Keratinocyte (primary cell): ENCODE data around the gene CABLES2.

Experiments
- EZH2 ChIP-seq: IDR thresholded peaks from one replicate; pipeline ENCODE4 v1.6.1; 2012; ENCODE audit warnings: inconsistent platforms, mild to moderate bottlenecking, low read length, moderate library complexity
- TF ChIP-seq, protein P1 (sequence below), 3 experiments: IDR thresholded peaks in 1 of 3; conservative IDR thresholded peaks in 1 of 3; optimal IDR thresholded peaks in 1 of 3; 2 replicates in 2 of 3; 3 replicates in 1 of 3; pipeline versions ENCODE3 to v1.5.1; 2011; ENCODE audit warnings: low read length in 3 of 3, mild to moderate bottlenecking in 3 of 3, moderate library complexity in 2 of 3, control low read depth in 1 of 3, inconsistent platforms in 1 of 3; ENCODE audit not compliant: insufficient read depth in 2 of 3; ENCODE audit errors: extremely low read depth in 1 of 3

DNA sequence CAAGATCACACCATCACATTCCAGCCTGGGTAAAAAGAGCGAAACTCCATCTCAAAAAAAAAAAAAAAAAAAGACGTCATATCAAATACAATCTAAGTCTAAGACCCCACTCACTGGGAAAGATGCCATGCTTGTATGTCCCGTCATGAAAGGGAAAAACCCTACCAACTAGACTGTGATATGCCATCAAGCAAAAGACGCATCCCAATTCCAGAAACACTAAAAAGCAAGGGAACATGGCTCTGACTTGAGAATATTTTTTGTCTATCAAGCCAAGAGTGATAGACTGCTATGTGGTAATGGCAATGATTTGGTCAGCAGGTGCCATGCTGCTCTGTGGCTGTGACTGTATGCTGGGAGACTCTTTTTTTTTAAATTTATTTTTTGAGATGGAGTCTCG, 63.0 kb downstream of the CABLES2 start:
- TF ChIP-seq, protein P1, sequence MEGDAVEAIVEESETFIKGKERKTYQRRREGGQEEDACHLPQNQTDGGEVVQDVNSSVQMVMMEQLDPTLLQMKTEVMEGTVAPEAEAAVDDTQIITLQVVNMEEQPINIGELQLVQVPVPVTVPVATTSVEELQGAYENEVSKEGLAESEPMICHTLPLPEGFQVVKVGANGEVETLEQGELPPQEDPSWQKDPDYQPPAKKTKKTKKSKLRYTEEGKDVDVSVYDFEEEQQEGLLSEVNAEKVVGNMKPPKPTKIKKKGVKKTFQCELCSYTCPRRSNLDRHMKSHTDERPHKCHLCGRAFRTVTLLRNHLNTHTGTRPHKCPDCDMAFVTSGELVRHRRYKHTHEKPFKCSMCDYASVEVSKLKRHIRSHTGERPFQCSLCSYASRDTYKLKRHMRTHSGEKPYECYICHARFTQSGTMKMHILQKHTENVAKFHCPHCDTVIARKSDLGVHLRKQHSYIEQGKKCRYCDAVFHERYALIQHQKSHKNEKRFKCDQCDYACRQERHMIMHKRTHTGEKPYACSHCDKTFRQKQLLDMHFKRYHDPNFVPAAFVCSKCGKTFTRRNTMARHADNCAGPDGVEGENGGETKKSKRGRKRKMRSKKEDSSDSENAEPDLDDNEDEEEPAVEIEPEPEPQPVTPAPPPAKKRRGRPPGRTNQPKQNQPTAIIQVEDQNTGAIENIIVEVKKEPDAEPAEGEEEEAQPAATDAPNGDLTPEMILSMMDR (optimal IDR thresholded peaks at IDR 0.05 in 1 of 3, IDR thresholded peaks at IDR 0.05 in 1 of 3, conservative IDR thresholded peaks at IDR 0.05 in 1 of 3; ENCODE audit: extremely low read depth in 1 of 3, insufficient read depth in 2 of 3, low read length in 3 of 3), result no peak
- TF ChIP-seq EZH2, result no peak
